Dendritic cell treated with granulocyte-macrophage colony-stimulating factor and Interleukin-4, amounts not matched to agents 40 ng/mL and 50 ng/mL, for 4 days (primary cell): ENCODE data around the gene SVOP.
"Not testable (repeated sequence)": the region's sequence is repeated elsewhere in the genome, so short reads cannot be mapped to it uniquely, and the experiment has no call there.

Experiments
- H3K27ac Mint-ChIP-seq: one replicate; pipeline ENCODE4 v1.8.0; 2022; ENCODE audit warnings: mild to moderate bottlenecking, mixed read lengths
- H3K27me3 Mint-ChIP-seq: one replicate; pipeline ENCODE4 v1.8.0; 2022; ENCODE audit warnings: mild to moderate bottlenecking, mixed read lengths
- H3K36me3 Mint-ChIP-seq: one replicate; pipeline ENCODE4 v1.8.0; 2022; ENCODE audit warnings: low read depth, mixed read lengths
- H3K4me1 Mint-ChIP-seq: one replicate; pipeline ENCODE4 v1.8.0; 2022; ENCODE audit warnings: low read depth, mixed read lengths
- H3K4me3 Mint-ChIP-seq: one replicate; pipeline ENCODE4 v1.8.0; 2022; ENCODE audit warnings: mild to moderate bottlenecking, moderate library complexity, mixed read lengths
- H3K9me3 Mint-ChIP-seq: one replicate; pipeline ENCODE4 v1.8.0; 2022; ENCODE audit warnings: mixed read lengths
- intact Hi-C: fragments of 100-400 bp; cut with micrococcal nuclease; formaldehyde crosslinking; loops from one replicate; pipeline ENCODE4 v1.15.0; 2022

SVOP gene

DNA sequence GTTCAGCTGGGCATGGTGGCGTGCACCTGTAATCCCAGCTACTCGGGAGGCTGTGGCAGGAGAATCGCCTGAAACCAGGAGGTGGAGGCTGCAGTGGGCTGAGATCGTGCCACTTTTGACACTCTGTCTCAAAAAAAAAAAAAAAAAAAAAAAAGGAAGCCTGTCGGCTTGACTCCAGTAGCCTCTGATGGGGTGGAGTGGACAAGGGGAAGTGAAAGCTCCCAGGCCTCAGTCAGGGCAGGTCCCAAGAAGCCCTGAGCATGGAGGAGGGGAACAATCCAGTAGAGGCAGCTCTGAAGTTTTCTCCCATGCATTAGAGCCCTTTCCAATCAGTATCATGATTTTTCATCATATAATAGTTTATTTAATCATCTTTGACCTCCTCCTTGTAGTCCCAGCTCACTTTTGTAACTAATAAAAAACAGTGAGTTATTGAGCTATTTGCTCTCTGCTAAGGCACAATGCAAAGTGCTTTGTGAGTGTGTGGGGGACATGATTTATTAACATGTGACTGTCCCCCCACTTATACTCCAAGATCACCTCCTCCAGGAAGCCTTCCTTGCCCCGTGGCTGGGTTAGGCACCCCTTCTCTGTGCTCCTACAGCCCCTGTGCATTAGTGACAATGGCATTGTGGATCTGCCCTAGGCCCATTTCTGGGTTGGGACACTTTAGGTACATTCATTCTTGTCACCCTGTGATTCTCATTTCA, 158.8 kb downstream of the SVOP start:
- Mint-ChIP-seq H3K9me3 (no peaks in the 10 kb centered on the region), H3K4me1 (peaks cover 58% of the 10 kb centered on the region), H3K36me3 (peaks cover 1% of the 10 kb centered on the region), H3K27me3 (no peaks in the 10 kb centered on the region), H3K4me3 (peak overlapping the region; percentile 17), H3K27ac (peak overlapping the region; percentile 72)
- intact Hi-C loops: loop anchor here (2.0 to 5.0 kb wide), 2 partner anchors 23 to 45 kb away; no protein-coding TSS in a partner anchor

DNA sequence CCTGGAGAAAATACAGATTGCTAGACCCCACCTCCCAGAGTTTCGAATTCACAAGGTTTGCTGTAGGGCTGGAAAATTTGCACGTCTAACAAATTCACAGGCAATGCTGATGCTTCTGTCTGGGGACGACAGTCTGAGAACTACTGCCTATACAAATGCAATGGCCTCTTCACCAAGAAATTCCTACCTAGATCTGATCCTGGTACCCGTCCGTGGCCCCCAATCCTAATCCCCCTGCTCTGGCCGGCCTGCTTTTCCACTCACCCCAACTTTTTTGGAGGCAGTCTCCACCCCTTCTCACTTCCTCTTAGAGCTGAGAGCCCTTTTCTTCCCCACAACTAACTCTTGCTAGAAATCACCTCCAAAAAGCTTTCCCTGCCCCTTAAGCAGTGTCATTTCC, 160.4 kb downstream of the SVOP start:
- intact Hi-C loops: loop anchor here (5.0 kb wide), 1 partner anchor 47 kb away; no protein-coding TSS in a partner anchor
- H3K9me3 Mint-ChIP-seq: no peaks in the 10 kb centered on the region
- peaks cover 16% of the 10 kb centered on the region for H3K36me3 Mint-ChIP-seq
- peak overlapping the region; percentile 72 for H3K27ac Mint-ChIP-seq
- no peaks in the 10 kb centered on the region for H3K27me3 Mint-ChIP-seq
- peak overlapping the region; percentile 32 for H3K4me3 Mint-ChIP-seq
- H3K4me1 Mint-ChIP-seq: peaks cover 72% of the 10 kb centered on the region

DNA sequence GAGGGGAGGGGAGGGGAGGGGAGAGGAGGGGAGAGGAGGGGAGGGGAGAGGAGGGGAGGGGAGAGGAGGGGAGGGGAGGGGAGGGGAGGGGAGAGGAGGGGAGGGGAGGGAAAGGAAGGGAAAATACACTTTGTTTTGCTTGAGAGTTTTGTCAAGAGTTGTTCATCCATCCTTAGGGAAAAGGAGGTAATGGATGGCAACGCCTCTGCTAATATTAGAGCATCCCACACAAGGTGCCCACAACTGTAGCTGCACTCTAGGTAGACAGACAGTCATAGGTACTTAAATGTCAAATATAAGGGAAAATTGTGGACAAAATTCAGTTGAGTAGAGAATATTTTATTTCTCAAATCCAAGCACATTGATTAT, 161.0 kb downstream of the SVOP start:
- H3K27me3 Mint-ChIP-seq: no peaks in the 10 kb centered on the region
- intact Hi-C loops: loop anchor here (5.0 kb wide), 2 partner anchors 38 to 47 kb away; no protein-coding TSS in a partner anchor
- H3K9me3 Mint-ChIP-seq: no peaks in the 10 kb centered on the region
- peaks cover 78% of the 10 kb centered on the region for H3K4me1 Mint-ChIP-seq
- no peak overlapping the region for H3K4me3 Mint-ChIP-seq
- peaks cover 21% of the 10 kb centered on the region for H3K36me3 Mint-ChIP-seq
- H3K27ac Mint-ChIP-seq: peak overlapping the region; percentile 72

DNA sequence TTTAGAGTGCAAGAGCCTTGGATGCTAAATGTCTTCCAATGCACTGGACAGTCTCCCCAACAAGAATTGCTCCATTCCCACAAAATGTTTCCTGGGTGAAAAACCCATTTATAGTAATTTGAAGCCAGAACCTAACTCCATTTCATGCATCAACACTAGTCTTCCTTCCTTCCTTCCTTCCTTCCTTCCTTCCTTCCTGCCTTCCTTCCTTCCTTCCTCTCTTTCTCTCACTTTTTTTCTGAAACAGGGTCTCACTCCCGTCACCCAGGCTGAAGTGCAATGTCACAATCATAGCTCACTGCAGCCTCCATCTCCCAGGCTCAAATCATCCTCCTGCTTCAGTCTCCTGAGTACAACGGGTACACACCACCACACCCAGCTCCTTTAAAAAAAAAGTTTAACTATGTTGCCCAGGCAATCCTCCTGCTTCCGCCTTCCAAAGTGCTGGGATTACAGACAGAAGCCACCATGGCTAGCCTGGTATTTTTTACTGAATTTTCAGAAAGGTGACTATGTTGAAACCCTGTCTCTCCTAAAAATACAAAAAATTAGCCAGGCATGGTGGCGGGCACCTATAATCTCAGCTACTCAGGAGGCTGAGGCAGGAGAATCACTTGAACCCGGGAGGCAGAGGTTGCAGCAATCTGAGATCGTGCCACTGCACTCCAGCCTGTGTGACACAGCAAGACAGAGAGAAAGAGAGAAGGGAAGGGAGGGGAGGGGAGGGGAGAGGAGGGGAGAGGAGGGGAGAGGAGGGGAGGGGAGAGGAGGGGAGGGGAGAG, 161.5 kb downstream of the SVOP start:
- intact Hi-C loops: loop anchor here (5.0 kb wide), 1 partner anchor 37 kb away; no protein-coding TSS in a partner anchor
- not testable (repeated sequence) for H3K27me3 Mint-ChIP-seq, H3K9me3 Mint-ChIP-seq
- Mint-ChIP-seq H3K4me3 (peak overlapping the region; percentile 58), H3K4me1 (peaks cover 83% of the 10 kb centered on the region), H3K27ac (peak overlapping the region; percentile 72), H3K36me3 (peaks cover 27% of the 10 kb centered on the region)

DNA sequence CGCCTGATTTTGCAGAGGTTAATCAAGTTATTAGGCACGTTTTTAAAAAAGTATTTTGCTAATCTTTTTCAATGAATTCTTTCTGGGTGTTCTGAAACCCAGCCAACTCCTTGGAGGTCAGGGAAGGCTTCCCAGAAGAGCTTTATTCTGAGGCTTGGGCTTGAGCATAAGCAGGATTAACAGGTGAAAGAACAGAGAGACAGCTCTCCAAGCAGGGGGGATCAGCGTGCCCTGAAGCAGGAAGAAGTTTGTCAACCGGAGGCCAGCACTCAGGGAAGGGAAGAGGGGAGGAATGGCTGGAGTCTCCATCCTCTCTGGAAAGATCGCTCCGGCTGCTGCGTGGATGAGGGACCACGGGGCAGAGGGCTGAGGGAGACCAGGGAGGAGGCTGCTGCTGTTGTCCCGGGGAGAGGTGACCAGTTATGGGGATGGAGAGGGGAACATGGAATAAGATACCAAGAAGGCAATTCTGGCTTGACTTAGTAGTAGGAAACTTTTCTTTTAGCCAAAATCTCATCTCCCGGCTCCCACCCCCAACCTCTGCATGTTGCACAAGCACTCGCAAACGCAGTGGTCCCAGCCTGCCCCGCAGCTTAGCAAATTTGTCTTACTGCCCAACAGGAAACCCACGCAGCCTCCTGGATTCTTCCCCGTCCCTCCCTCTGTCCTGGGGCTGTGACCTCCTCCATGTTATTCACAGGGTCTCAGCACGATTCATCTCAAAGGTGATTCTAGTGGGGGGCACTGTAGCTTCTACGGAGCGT, 162.4 kb downstream of the SVOP start:
- intact Hi-C loops: loop anchor here (5.0 kb wide), 1 partner anchor 36 kb away; no protein-coding TSS in a partner anchor
- no peaks in the 10 kb centered on the region for H3K9me3 Mint-ChIP-seq
- peaks cover 86% of the 10 kb centered on the region for H3K4me1 Mint-ChIP-seq
- no peaks in the 10 kb centered on the region for H3K27me3 Mint-ChIP-seq
- peak overlapping the region; percentile 81 for H3K4me3 Mint-ChIP-seq
- H3K36me3 Mint-ChIP-seq: peaks cover 35% of the 10 kb centered on the region
- H3K27ac Mint-ChIP-seq: peak overlapping the region; percentile 72
